ENCODE results near the gene OR2L13.

- no peak for TF ChIP-seq CTCF (IDR thresholded peaks at IDR 0.05)
- TF ChIP-seq ZFX (IDR thresholded peaks at IDR 0.05; ENCODE audit: borderline replicate concordance): no peak
Observed at GRCh38 chr1:248111157-248111556, 16.2 kb downstream of the OR2L13 start.

Measured in 22Rv1 (cell line).